Neural progenitor cell (in vitro differentiated cells): Measurements from ENCODE around the gene EIF2B5. TPM values are rescaled to one million over a fixed set of nuclear protein-coding genes. Genes with fewer than 3 reads are reported as not detected.

Experiments
- DNase-seq: peaks from one replicate; pipeline ENCODE4 v3.0.0-alpha.2; 2016; ENCODE audit warnings: low spot score
- H2AFZ ChIP-seq: fragments of 200-600 bp; sonication (generic); replicated peaks from 2 replicates; pipeline ENCODE4 v1.6.1; 2016; ENCODE audit warnings: antibody characterized with exemption
- H3F3A ChIP-seq: fragments of 200-600 bp; sonication (generic); 2 replicates; pipeline ENCODE4 v1.6.1; 2016; ENCODE audit warnings: antibody characterized with exemption, low read depth
- H3K27ac ChIP-seq: fragments of 200-600 bp; sonication (generic); 2 replicates; pipeline ENCODE4 v1.5.1; 2016; ENCODE audit warnings: mild to moderate bottlenecking
- H3K27me3 ChIP-seq: fragments of 200-600 bp; sonication (generic); 2 replicates; pipeline ENCODE4 v1.6.1; 2016; ENCODE audit warnings: mild to moderate bottlenecking, moderate library complexity
- H3K36me3 ChIP-seq: fragments of 200-600 bp; sonication (generic); 2 replicates; pipeline ENCODE4 v1.5.1; 2016
- H3K4me1 ChIP-seq: fragments of 200-600 bp; sonication (generic); 2 replicates; pipeline ENCODE4 v1.6.1; 2016; ENCODE audit warnings: mixed run types
- H3K4me2 ChIP-seq: fragments of 200-600 bp; sonication (generic); 2 replicates; pipeline ENCODE4 v1.6.1; 2016
- H3K4me3 ChIP-seq: fragments of 200-600 bp; sonication (generic); 2 replicates; pipeline ENCODE4 v1.5.1; 2016
- H3K79me2 ChIP-seq: fragments of 200-600 bp; sonication (generic); 2 replicates; pipeline ENCODE4 v1.6.1; 2016; ENCODE audit warnings: low read depth
- H3K9ac ChIP-seq: fragments of 200-600 bp; sonication (generic); 2 replicates; pipeline ENCODE4 v1.6.1; 2016
- H3K9me3 ChIP-seq: fragments of 200-600 bp; sonication (generic); 2 replicates; pipeline ENCODE4 v1.5.1; 2016; ENCODE audit warnings: low read depth
- H4K20me1 ChIP-seq: fragments of 200-600 bp; sonication (generic); 2 replicates; pipeline ENCODE4 v1.6.1; 2016; ENCODE audit warnings: low read depth
- H3K27ac Mint-ChIP-seq: 3 replicates; pipeline ENCODE4 v1.8.0; 2021; ENCODE audit warnings: mixed read lengths
- H3K27me3 Mint-ChIP-seq: 2 replicates; pipeline ENCODE4 v1.8.0; 2022; ENCODE audit warnings: low read depth, mild to moderate bottlenecking, inconsistent platforms, moderate library complexity, mixed read lengths; ENCODE audit not compliant: insufficient read depth
- H3K36me3 Mint-ChIP-seq: 3 replicates; pipeline ENCODE4 v1.8.0; 2021; ENCODE audit warnings: mixed read lengths
- H3K4me1 Mint-ChIP-seq: 3 replicates; pipeline ENCODE4 v1.8.0; 2021; ENCODE audit warnings: mixed read lengths
- H3K4me3 Mint-ChIP-seq: 3 replicates; pipeline ENCODE4 v1.8.0; 2021; ENCODE audit warnings: mild to moderate bottlenecking, moderate library complexity, mixed read lengths
- H3K9me3 Mint-ChIP-seq: 3 replicates; pipeline ENCODE4 v1.8.0; 2020; ENCODE audit warnings: mixed read lengths
- EZH2 ChIP-seq: fragments of 200-600 bp; sonication (generic); IDR thresholded peaks from 2 replicates; pipeline ENCODE4 v1.6.1; 2017; ENCODE audit warnings: antibody characterized with exemption, mild to moderate bottlenecking, moderate library complexity
- EZH2phosphoT487 ChIP-seq: fragments of 200-600 bp; sonication (generic); IDR thresholded peaks from 2 replicates; pipeline ENCODE4 v1.6.1; 2017; ENCODE audit warnings: antibody characterized with exemption
- small RNA-seq: library from RNA; depleted of rRNA; stranded (forward); fragments of <200 nt; gene quantifications from one replicate; pipeline ENCODE3, GENCODE V24; 2015
- total RNA-seq: library from RNA; depleted of rRNA; stranded (reverse); fragments of >200 nt; gene quantifications from 2 replicates; pipeline ENCODE4 v1.2.3, GENCODE V29; 2015; ENCODE audit warnings: low replicate concordance
- TF ChIP-seq, protein P1 (sequence below): fragments of 200-600 bp; sonication (generic); IDR thresholded peaks from 2 replicates; pipeline ENCODE4 v1.5.1; 2017; ENCODE audit warnings: antibody characterized with exemption, mild to moderate bottlenecking

Gene EIF2B5
- total RNA-seq, 1 donor from 2014 or later = 69.1 TPM

- no peaks in the 10 kb centered on the region for H3K36me3 ChIP-seq
- peaks cover 10% of the 10 kb centered on the region for H4K20me1 ChIP-seq
- H3K4me1 ChIP-seq = peaks cover 14% of the 10 kb centered on the region
- TF ChIP-seq EZH2phosphoT487 (no peak), EZH2 (no peak)
- TF ChIP-seq, protein P1, sequence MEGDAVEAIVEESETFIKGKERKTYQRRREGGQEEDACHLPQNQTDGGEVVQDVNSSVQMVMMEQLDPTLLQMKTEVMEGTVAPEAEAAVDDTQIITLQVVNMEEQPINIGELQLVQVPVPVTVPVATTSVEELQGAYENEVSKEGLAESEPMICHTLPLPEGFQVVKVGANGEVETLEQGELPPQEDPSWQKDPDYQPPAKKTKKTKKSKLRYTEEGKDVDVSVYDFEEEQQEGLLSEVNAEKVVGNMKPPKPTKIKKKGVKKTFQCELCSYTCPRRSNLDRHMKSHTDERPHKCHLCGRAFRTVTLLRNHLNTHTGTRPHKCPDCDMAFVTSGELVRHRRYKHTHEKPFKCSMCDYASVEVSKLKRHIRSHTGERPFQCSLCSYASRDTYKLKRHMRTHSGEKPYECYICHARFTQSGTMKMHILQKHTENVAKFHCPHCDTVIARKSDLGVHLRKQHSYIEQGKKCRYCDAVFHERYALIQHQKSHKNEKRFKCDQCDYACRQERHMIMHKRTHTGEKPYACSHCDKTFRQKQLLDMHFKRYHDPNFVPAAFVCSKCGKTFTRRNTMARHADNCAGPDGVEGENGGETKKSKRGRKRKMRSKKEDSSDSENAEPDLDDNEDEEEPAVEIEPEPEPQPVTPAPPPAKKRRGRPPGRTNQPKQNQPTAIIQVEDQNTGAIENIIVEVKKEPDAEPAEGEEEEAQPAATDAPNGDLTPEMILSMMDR = no peak
- H3K4me2 ChIP-seq = no peak overlapping the region
- peaks cover 12% of the 10 kb centered on the region for H3F3A ChIP-seq
- H3K9me3 ChIP-seq = no peaks in the 10 kb centered on the region
- H3K27ac ChIP-seq = no peak overlapping the region
- no peak overlapping the region for H3K4me3 ChIP-seq
- H3K79me2 ChIP-seq = peaks cover 26% of the 10 kb centered on the region
- H3K9ac ChIP-seq = no peak overlapping the region
- peaks cover 8% of the 10 kb centered on the region for H3K27me3 Mint-ChIP-seq
- H3K36me3 Mint-ChIP-seq = peaks cover 25% of the 10 kb centered on the region
- H3K4me3 Mint-ChIP-seq = no peak overlapping the region
- no peaks in the 10 kb centered on the region for H3K9me3 Mint-ChIP-seq
- DNase-seq = no peak
- H3K4me1 Mint-ChIP-seq = peaks cover 22% of the 10 kb centered on the region
- no peak overlapping the region for H2AFZ ChIP-seq
- no peak overlapping the region for H3K27ac Mint-ChIP-seq
- H3K27me3 ChIP-seq = no peaks in the 10 kb centered on the region
Measured at GRCh38 chr3:184189421-184189820, 54.3 kb downstream of the EIF2B5 start.

- H2AFZ ChIP-seq = no peak overlapping the region
- no peaks in the 10 kb centered on the region for H3F3A ChIP-seq
- no peaks in the 10 kb centered on the region for H3K9me3 Mint-ChIP-seq
- no peak overlapping the region for H3K27ac Mint-ChIP-seq
- no peak overlapping the region for H3K4me2 ChIP-seq
- TF ChIP-seq, protein P1 = no peak
- TF ChIP-seq EZH2phosphoT487 = no peak
- TF ChIP-seq EZH2 = no peak
- H4K20me1 ChIP-seq = no peaks in the 10 kb centered on the region
- no peak for DNase-seq
- H3K27me3 Mint-ChIP-seq = peaks cover 9% of the 10 kb centered on the region
- no peak overlapping the region for H3K27ac ChIP-seq
- peaks cover 23% of the 10 kb centered on the region for H3K36me3 Mint-ChIP-seq
- H3K27me3 ChIP-seq = no peaks in the 10 kb centered on the region
- peaks cover under 1% of the 10 kb centered on the region for H3K4me1 Mint-ChIP-seq
- no peaks in the 10 kb centered on the region for H3K9me3 ChIP-seq
- no peak overlapping the region for H3K4me3 ChIP-seq
- peaks cover 8% of the 10 kb centered on the region for H3K79me2 ChIP-seq
- no peak overlapping the region for H3K9ac ChIP-seq
- no peak overlapping the region for H3K4me3 Mint-ChIP-seq
- H3K36me3 ChIP-seq = no peaks in the 10 kb centered on the region
- H3K4me1 ChIP-seq = no peaks in the 10 kb centered on the region
Measured at GRCh38 chr3:184192889-184193288, 57.7 kb downstream of the EIF2B5 start.

DNA sequence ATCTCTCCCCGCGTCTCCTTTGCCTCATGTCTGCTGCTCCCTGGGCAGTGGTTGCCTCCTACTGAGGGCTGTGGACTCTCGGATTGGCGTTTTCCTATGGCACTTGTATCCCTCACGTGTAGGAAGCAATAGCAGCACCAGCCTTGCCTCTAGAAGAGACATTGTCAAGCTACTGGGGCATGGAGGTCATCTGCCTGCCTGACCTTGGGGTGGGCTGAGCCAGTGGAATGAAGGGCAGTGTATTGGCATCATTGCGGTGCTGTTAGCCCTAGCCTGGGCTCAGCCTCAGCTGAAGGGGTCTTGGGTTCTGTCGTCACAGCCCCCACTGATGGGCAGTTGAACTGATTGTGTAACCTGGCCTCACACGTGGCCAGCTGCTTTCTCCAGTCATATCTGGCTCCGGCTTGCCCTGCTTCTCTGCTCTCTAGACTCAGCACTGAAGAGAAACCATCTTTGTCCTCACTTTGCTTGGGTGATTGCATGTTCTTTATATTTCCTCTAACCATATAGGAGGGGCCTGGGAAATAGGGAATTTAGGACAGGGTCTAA is 58.9 kb downstream of the EIF2B5 start:
- H3K4me1 ChIP-seq = no peaks in the 10 kb centered on the region
- H3K27ac ChIP-seq = no peak overlapping the region
- Mint-ChIP-seq H3K9me3 (no peaks in the 10 kb centered on the region), H3K27me3 (peaks cover 9% of the 10 kb centered on the region), H3K4me1 (no peaks in the 10 kb centered on the region), H3K27ac (no peak overlapping the region), H3K36me3 (peaks cover 23% of the 10 kb centered on the region), H3K4me3 (no peak overlapping the region)
- H3K27me3 ChIP-seq = no peaks in the 10 kb centered on the region
- no peak for DNase-seq
- H3K9me3 ChIP-seq = no peaks in the 10 kb centered on the region
- no peak for TF ChIP-seq EZH2phosphoT487
- TF ChIP-seq, protein P1 = no peak
- no peak for TF ChIP-seq EZH2
- H4K20me1 ChIP-seq = no peaks in the 10 kb centered on the region
- no peak overlapping the region for H3K4me3 ChIP-seq
- H2AFZ ChIP-seq = no peak overlapping the region
- H3K4me2 ChIP-seq = no peak overlapping the region
- H3K9ac ChIP-seq = no peak overlapping the region
- no peaks in the 10 kb centered on the region for H3F3A ChIP-seq
- H3K79me2 ChIP-seq = no peaks in the 10 kb centered on the region
- no peaks in the 10 kb centered on the region for H3K36me3 ChIP-seq

Small RNAs within 50 kb of the gene (small RNA-seq; reads per million reads assigned to genes)
- not detected for gene RF00019

Other genes with a start within 250 kb of the EIF2B5 start
- gene ABCC5, start 117.5 kb upstream of the EIF2B5 start, total RNA-seq = 34.0 and 38.7 TPM in 2 replicates
- not detected in 2 replicates for gene HTR3D, start 103.6 kb upstream of the EIF2B5 start, total RNA-seq
- not detected in 2 replicates for gene HTR3C, start 82.3 kb upstream of the EIF2B5 start, total RNA-seq
- gene HTR3E, start 38.3 kb upstream of the EIF2B5 start, total RNA-seq = not detected in 2 replicates
- 29.8 and 59.2 TPM in 2 replicates for gene DVL3, start 20.0 kb downstream of the EIF2B5 start, total RNA-seq
- 309 and 335 TPM in 2 replicates for gene AP2M1, start 39.5 kb downstream of the EIF2B5 start, total RNA-seq
- 22.0 and 30.4 TPM in 2 replicates for gene ABCF3, start 50.8 kb downstream of the EIF2B5 start, total RNA-seq
- gene VWA5B2, start 94.2 kb downstream of the EIF2B5 start, total RNA-seq = not detected in 2 replicates
- gene ALG3, start 113.6 kb downstream of the EIF2B5 start, total RNA-seq = 23.7 and 39.1 TPM in 2 replicates
- gene EEF1AKMT4, start 114.3 kb downstream of the EIF2B5 start, total RNA-seq = 3.7 and 6.0 TPM in 2 replicates
- gene CAMK2N2, start 126.2 kb downstream of the EIF2B5 start, total RNA-seq = 0.71 TPM in 1 of 2 replicates, not detected in the other
- gene ECE2, start 140.7 kb downstream of the EIF2B5 start, total RNA-seq = 0.15 TPM in 1 of 2 replicates, not detected in the other
- 234 and 476 TPM in 2 replicates for gene PSMD2, start 163.9 kb downstream of the EIF2B5 start, total RNA-seq
- gene EIF4G1, start 179.2 kb downstream of the EIF2B5 start, total RNA-seq = 137 and 207 TPM in 2 replicates
- 17.2 and 37.7 TPM in 2 replicates for gene FAM131A, start 202.2 kb downstream of the EIF2B5 start, total RNA-seq
- gene CLCN2, start 226.2 kb downstream of the EIF2B5 start, total RNA-seq = 16.5 and 38.2 TPM in 2 replicates
- gene POLR2H, start 226.4 kb downstream of the EIF2B5 start, total RNA-seq = 128 and 173 TPM in 2 replicates
- gene THPO, start 242.8 kb downstream of the EIF2B5 start, total RNA-seq = 0.31 and 2.3 TPM in 2 replicates
- 2.3 and 6.8 TPM in 2 replicates for gene CHRD, start 244.7 kb downstream of the EIF2B5 start, total RNA-seq